ENCODE data around the gene FTMT.

The FTMT gene

DNA sequence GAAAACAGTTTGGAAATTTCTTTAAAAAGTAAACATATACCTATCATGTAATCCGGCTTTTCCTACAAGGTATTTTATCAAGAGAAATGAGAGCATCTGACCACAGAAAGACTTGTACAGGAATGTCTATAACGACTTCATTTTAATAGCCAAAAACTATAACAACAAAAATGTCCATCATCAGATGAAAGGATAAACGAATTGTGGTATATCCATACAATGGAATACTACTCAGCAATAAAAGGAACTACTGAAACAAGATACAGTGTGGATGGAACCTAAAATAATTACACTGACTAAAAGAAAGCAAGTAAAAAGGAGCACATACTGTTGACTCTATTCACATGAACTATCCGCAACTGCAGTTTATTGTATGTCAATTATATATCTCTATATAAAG lies 1.4 kb upstream of the FTMT start:
- H4K91ac ChIP-seq (ENCODE audit: low read depth, low read length), result no peak overlapping the region

GRCh38 chr5:121853850-121854249 lies 2.2 kb downstream of the FTMT start:
- Histone ChIP-seq H2AK5ac (ENCODE audit: low read length) (no peak overlapping the region), H4K91ac (ENCODE audit: low read depth, low read length) (no peak overlapping the region), H3K79me1 (ENCODE audit: low read length) (no peaks in the 10 kb centered on the region), H3K27ac (ENCODE audit: low read depth, low read length) (peak overlapping the region; percentile 45), H4K8ac (ENCODE audit: low read depth, low read length) (no peak overlapping the region), H2BK12ac (ENCODE audit: low read length) (no peak overlapping the region), H4K12ac (ENCODE audit: low read depth, low read length) (no peak overlapping the region), H3K9ac (ENCODE audit: low read length) (no peak overlapping the region), H3K36me3 (ENCODE audit: control insufficient read depth in 1 of 2, insufficient read depth in 2 of 2, low read length in 2 of 2) (no peaks in the 10 kb centered on the region), H3K4me2 (ENCODE audit: low read length) (peak overlapping the region; percentile 43), H3K27me3 (ENCODE audit: insufficient read depth, low read length) (no peaks in the 10 kb centered on the region), H2BK120ac (ENCODE audit: insufficient read depth, low read length, poor library complexity) (no peak overlapping the region), H3K14ac (ENCODE audit: low read length) (no peak overlapping the region), H3K23ac (ENCODE audit: low read length) (no peak overlapping the region), H3K9me3 (ENCODE audit: insufficient read depth, low read depth, low read length) (no peaks in the 10 kb centered on the region), H3K18ac (ENCODE audit: low read length) (no peak overlapping the region), H3K4me1 (ENCODE audit: control insufficient read depth in 1 of 2, insufficient read depth in 2 of 2, low read length in 2 of 2) (peaks cover 2 to 3% of the 10 kb centered on the region in 2 experiments), H3K79me2 (ENCODE audit: control insufficient read depth, insufficient read depth, low read length, poor library complexity) (no peaks in the 10 kb centered on the region), H3K4ac (ENCODE audit: low read depth, low read length) (no peak overlapping the region), H2BK5ac (ENCODE audit: low read depth, low read length, poor library complexity) (no peak overlapping the region), H2AFZ (ENCODE audit: insufficient read depth, low read length, poor library complexity) (no peak overlapping the region), H3K4me3 (ENCODE audit: low read depth, low read length) (no peak overlapping the region)
- WGBS (ENCODE audit: extremely low coverage, insufficient coverage, insufficient read length), result no CpG with 5 or more reads among the region's 2 CpGs
- DNase-seq, result peak; percentile 70 to 93

More for the DNA sequence above, 1.4 kb upstream of the FTMT start:
- no peak overlapping the region for H3K23ac ChIP-seq (ENCODE audit: low read length)
- no peak overlapping the region for H4K12ac ChIP-seq (ENCODE audit: low read depth, low read length)
- no peak overlapping the region for H2BK12ac ChIP-seq (ENCODE audit: low read length)
- H3K4me3 ChIP-seq (ENCODE audit: low read depth, low read length), result no peak overlapping the region
- H3K9ac ChIP-seq (ENCODE audit: low read length), result no peak overlapping the region
- H2BK5ac ChIP-seq (ENCODE audit: low read depth, low read length, poor library complexity), result no peak overlapping the region
- H3K4ac ChIP-seq (ENCODE audit: low read depth, low read length), result no peak overlapping the region
- H3K79me1 ChIP-seq (ENCODE audit: low read length), result no peaks in the 10 kb centered on the region
- peaks cover 2 to 3% of the 10 kb centered on the region in 2 experiments for H3K4me1 ChIP-seq (ENCODE audit: control insufficient read depth in 1 of 2, insufficient read depth in 2 of 2, low read length in 2 of 2)
- no peak overlapping the region for H4K8ac ChIP-seq (ENCODE audit: low read depth, low read length)
- no peaks in the 10 kb centered on the region for H3K36me3 ChIP-seq (ENCODE audit: control insufficient read depth in 1 of 2, insufficient read depth in 2 of 2, low read length in 2 of 2)
- no peaks in the 10 kb centered on the region for H3K9me3 ChIP-seq (ENCODE audit: insufficient read depth, low read depth, low read length)
- H3K27me3 ChIP-seq (ENCODE audit: insufficient read depth, low read length), result no peaks in the 10 kb centered on the region
- H2AFZ ChIP-seq (ENCODE audit: insufficient read depth, low read length, poor library complexity), result no peak overlapping the region
- H3K4me2 ChIP-seq (ENCODE audit: low read length), result no peak overlapping the region
- WGBS (ENCODE audit: extremely low coverage, insufficient coverage, insufficient read length), result no CpG with 5 or more reads among the region's 4 CpGs
- no peak overlapping the region for H3K14ac ChIP-seq (ENCODE audit: low read length)
- no peak overlapping the region for H2AK5ac ChIP-seq (ENCODE audit: low read length)
- H3K18ac ChIP-seq (ENCODE audit: low read length), result no peak overlapping the region
- H2BK120ac ChIP-seq (ENCODE audit: insufficient read depth, low read length, poor library complexity), result no peak overlapping the region
- no peaks in the 10 kb centered on the region for H3K79me2 ChIP-seq (ENCODE audit: control insufficient read depth, insufficient read depth, low read length, poor library complexity)
- H3K27ac ChIP-seq (ENCODE audit: low read depth, low read length), result no peak overlapping the region
- DNase-seq, result no peak

DNA sequence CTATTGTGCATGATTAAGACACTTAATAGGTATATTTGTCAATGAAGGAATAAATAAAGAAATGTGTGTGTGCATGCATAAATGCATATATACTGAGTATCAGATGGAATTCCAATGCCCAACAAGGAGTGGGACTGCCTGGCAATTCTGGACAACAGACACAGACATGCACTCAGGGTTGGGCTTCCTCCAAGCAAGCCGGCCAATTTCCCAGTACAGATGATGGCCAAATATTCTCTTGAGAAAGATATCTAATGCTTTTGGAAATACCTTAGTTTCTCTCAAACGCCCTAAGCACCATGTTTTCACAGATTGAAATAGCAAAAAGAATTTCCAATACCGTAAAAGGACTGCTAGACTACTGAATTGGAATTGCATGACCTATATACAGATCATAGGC lies 11.1 kb downstream of the FTMT start:
- no peak overlapping the region for H3K4ac ChIP-seq (ENCODE audit: low read depth, low read length)
- H4K8ac ChIP-seq (ENCODE audit: low read depth, low read length), result no peak overlapping the region
- H3K36me3 ChIP-seq (ENCODE audit: control insufficient read depth in 1 of 2, insufficient read depth in 2 of 2, low read length in 2 of 2), result no peaks in the 10 kb centered on the region
- H3K18ac ChIP-seq (ENCODE audit: low read length), result no peak overlapping the region
- peaks cover 8% of the 10 kb centered on the region for H3K79me1 ChIP-seq (ENCODE audit: low read length)
- no peak overlapping the region for H2AK5ac ChIP-seq (ENCODE audit: low read length)
- DNase-seq, result peak in 1 of 2 donors; percentile 14
- H3K14ac ChIP-seq (ENCODE audit: low read length), result no peak overlapping the region
- no peak overlapping the region for H2BK5ac ChIP-seq (ENCODE audit: low read depth, low read length, poor library complexity)
- no peak overlapping the region for H3K4me2 ChIP-seq (ENCODE audit: low read length)
- no peak overlapping the region for H2AFZ ChIP-seq (ENCODE audit: insufficient read depth, low read length, poor library complexity)
- peaks cover 11% of the 10 kb centered on the region in 2 experiments for H3K4me1 ChIP-seq (ENCODE audit: control insufficient read depth in 1 of 2, insufficient read depth in 2 of 2, low read length in 2 of 2)
- H3K4me3 ChIP-seq (ENCODE audit: low read depth, low read length), result no peak overlapping the region
- no peak overlapping the region for H3K27ac ChIP-seq (ENCODE audit: low read depth, low read length)
- H3K23ac ChIP-seq (ENCODE audit: low read length), result no peak overlapping the region
- H3K79me2 ChIP-seq (ENCODE audit: control insufficient read depth, insufficient read depth, low read length, poor library complexity), result no peaks in the 10 kb centered on the region
- H2BK120ac ChIP-seq (ENCODE audit: insufficient read depth, low read length, poor library complexity), result no peak overlapping the region
- H2BK12ac ChIP-seq (ENCODE audit: low read length), result no peak overlapping the region
- H4K12ac ChIP-seq (ENCODE audit: low read depth, low read length), result no peak overlapping the region
- no CpG with 5 or more reads among the region's 3 CpGs for WGBS (ENCODE audit: extremely low coverage, insufficient coverage, insufficient read length)
- no peak overlapping the region for H3K9ac ChIP-seq (ENCODE audit: low read length)
- H3K27me3 ChIP-seq (ENCODE audit: insufficient read depth, low read length), result no peaks in the 10 kb centered on the region
- H4K91ac ChIP-seq (ENCODE audit: low read depth, low read length), result no peak overlapping the region
- no peaks in the 10 kb centered on the region for H3K9me3 ChIP-seq (ENCODE audit: insufficient read depth, low read depth, low read length)

GRCh38 chr5:121863753-121864285 lies 12.1 kb downstream of the FTMT start:
- H3K4ac ChIP-seq (ENCODE audit: low read depth, low read length), result no peak overlapping the region
- no peak overlapping the region for H3K9ac ChIP-seq (ENCODE audit: low read length)
- no peak for DNase-seq
- H3K79me2 ChIP-seq (ENCODE audit: control insufficient read depth, insufficient read depth, low read length, poor library complexity), result no peaks in the 10 kb centered on the region
- H2AFZ ChIP-seq (ENCODE audit: insufficient read depth, low read length, poor library complexity), result no peak overlapping the region
- H2AK5ac ChIP-seq (ENCODE audit: low read length), result no peak overlapping the region
- H4K91ac ChIP-seq (ENCODE audit: low read depth, low read length), result no peak overlapping the region
- H3K23ac ChIP-seq (ENCODE audit: low read length), result no peak overlapping the region
- no peak overlapping the region for H4K8ac ChIP-seq (ENCODE audit: low read depth, low read length)
- no peak overlapping the region for H2BK5ac ChIP-seq (ENCODE audit: low read depth, low read length, poor library complexity)
- H3K27ac ChIP-seq (ENCODE audit: low read depth, low read length), result no peak overlapping the region
- no peaks in the 10 kb centered on the region for H3K27me3 ChIP-seq (ENCODE audit: insufficient read depth, low read length)
- no CpG with 5 or more reads among the region's 2 CpGs for WGBS (ENCODE audit: extremely low coverage, insufficient coverage, insufficient read length)
- no peaks in the 10 kb centered on the region for H3K9me3 ChIP-seq (ENCODE audit: insufficient read depth, low read depth, low read length)
- no peak overlapping the region for H3K4me3 ChIP-seq (ENCODE audit: low read depth, low read length)
- H3K79me1 ChIP-seq (ENCODE audit: low read length), result peaks cover 8% of the 10 kb centered on the region
- no peaks in the 10 kb centered on the region for H3K36me3 ChIP-seq (ENCODE audit: control insufficient read depth in 1 of 2, insufficient read depth in 2 of 2, low read length in 2 of 2)
- no peak overlapping the region for H2BK12ac ChIP-seq (ENCODE audit: low read length)
- H4K12ac ChIP-seq (ENCODE audit: low read depth, low read length), result no peak overlapping the region
- H3K4me1 ChIP-seq (ENCODE audit: control insufficient read depth in 1 of 2, insufficient read depth in 2 of 2, low read length in 2 of 2), result peaks cover 11% of the 10 kb centered on the region in 2 experiments
- H3K18ac ChIP-seq (ENCODE audit: low read length), result no peak overlapping the region
- no peak overlapping the region for H2BK120ac ChIP-seq (ENCODE audit: insufficient read depth, low read length, poor library complexity)
- H3K14ac ChIP-seq (ENCODE audit: low read length), result no peak overlapping the region
- no peak overlapping the region for H3K4me2 ChIP-seq (ENCODE audit: low read length)

Data from trophoblast cell (in vitro differentiated cells and primary cell).